ENCODE data around the gene VSX2. TPM values are rescaled to one million over a fixed set of nuclear protein-coding genes. Genes with fewer than 3 reads are reported as not detected.

The VSX2 gene
- total RNA-seq, 2 donors from 2014 or later, result not detected

DNA sequence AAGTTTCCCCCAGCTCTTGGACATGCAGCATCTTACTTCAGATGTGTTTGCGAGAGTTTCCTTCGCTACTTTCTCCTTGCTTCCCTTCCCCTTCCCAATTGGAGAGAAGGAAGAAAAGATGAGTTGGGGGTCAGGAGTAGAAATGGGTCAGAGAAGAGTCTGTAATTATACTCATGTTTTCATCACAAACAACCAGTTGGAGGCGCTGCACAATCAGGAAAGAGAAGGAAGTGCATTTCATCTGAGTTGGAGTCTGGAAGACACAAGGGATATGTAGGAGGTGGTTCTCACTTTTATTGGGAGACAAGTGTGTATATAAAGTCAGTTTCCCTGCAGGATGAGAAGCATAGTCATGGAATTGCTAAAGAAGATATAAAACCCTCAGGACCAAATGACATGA, 31.3 kb upstream of the VSX2 start:
- no peak overlapping the region for H3K27ac ChIP-seq
- peaks cover 3% of the 10 kb centered on the region for H3K36me3 ChIP-seq
- H3K9me3 ChIP-seq, result no peaks in the 10 kb centered on the region
- DNase-seq (ENCODE audit: low spot score), result no peak
- H3K27me3 ChIP-seq (replicated peaks; ENCODE audit: insufficient read depth), result no peaks in the 10 kb centered on the region
- H3K4me3 ChIP-seq, result no peak overlapping the region
- H3K4me1 ChIP-seq (ENCODE audit: control insufficient read depth in 1 of 2, low read depth in 2 of 2), result no peaks in the 10 kb centered on the region
- TF ChIP-seq, protein P1, sequence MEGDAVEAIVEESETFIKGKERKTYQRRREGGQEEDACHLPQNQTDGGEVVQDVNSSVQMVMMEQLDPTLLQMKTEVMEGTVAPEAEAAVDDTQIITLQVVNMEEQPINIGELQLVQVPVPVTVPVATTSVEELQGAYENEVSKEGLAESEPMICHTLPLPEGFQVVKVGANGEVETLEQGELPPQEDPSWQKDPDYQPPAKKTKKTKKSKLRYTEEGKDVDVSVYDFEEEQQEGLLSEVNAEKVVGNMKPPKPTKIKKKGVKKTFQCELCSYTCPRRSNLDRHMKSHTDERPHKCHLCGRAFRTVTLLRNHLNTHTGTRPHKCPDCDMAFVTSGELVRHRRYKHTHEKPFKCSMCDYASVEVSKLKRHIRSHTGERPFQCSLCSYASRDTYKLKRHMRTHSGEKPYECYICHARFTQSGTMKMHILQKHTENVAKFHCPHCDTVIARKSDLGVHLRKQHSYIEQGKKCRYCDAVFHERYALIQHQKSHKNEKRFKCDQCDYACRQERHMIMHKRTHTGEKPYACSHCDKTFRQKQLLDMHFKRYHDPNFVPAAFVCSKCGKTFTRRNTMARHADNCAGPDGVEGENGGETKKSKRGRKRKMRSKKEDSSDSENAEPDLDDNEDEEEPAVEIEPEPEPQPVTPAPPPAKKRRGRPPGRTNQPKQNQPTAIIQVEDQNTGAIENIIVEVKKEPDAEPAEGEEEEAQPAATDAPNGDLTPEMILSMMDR (IDR thresholded peaks at IDR 0.05), result no peak
- no peak for ATAC-seq (ENCODE audit: insufficient number of reproducible peaks, low FRiP score, low read depth)

DNA sequence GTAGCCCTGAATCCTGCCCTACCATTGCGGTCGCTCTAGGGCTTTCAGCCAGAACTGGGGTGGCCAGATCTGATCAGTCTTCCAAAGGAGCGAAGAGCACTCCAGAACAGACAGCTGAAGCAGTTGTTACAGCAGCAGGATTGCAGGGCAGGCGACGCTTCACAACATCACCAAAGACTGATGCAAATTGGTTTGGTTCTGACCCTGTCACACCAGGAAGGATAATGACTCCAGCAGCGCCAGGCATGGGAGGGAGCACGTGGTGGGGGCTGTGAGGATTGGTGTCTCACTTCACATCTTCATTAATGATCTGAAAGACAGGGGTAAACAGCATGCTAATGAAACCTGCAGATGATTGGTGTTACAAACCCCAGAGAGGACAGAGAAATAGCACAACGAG, 30.6 kb upstream of the VSX2 start:
- DNase-seq (ENCODE audit: low spot score) (no peak), ATAC-seq (ENCODE audit: insufficient number of reproducible peaks, low FRiP score, low read depth) (no peak)
- no peak overlapping the region for H3K27ac ChIP-seq
- no peaks in the 10 kb centered on the region for H3K4me1 ChIP-seq (ENCODE audit: control insufficient read depth in 1 of 2, low read depth in 2 of 2)
- H3K4me3 ChIP-seq, result no peak overlapping the region
- no peaks in the 10 kb centered on the region for H3K9me3 ChIP-seq
- H3K27me3 ChIP-seq (replicated peaks; ENCODE audit: insufficient read depth), result no peaks in the 10 kb centered on the region
- no peaks in the 10 kb centered on the region for H3K36me3 ChIP-seq
- TF ChIP-seq, protein P1 (IDR thresholded peaks at IDR 0.05), result no peak

- H3K9me3 ChIP-seq, result no peaks in the 10 kb centered on the region
- no peak overlapping the region for H3K27ac ChIP-seq
- TF ChIP-seq, protein P1 (IDR thresholded peaks at IDR 0.05), result no peak
- no peak overlapping the region for H3K4me3 ChIP-seq
- DNase-seq (ENCODE audit: low spot score) (no peak), ATAC-seq (ENCODE audit: insufficient number of reproducible peaks, low FRiP score, low read depth) (no peak)
- H3K36me3 ChIP-seq, result no peaks in the 10 kb centered on the region
- no peaks in the 10 kb centered on the region for H3K27me3 ChIP-seq (replicated peaks; ENCODE audit: insufficient read depth)
- H3K4me1 ChIP-seq (ENCODE audit: control insufficient read depth in 1 of 2, low read depth in 2 of 2), result no peaks in the 10 kb centered on the region
Measured at GRCh38 chr14:74211945-74212580, 27.2 kb upstream of the VSX2 start.

DNA sequence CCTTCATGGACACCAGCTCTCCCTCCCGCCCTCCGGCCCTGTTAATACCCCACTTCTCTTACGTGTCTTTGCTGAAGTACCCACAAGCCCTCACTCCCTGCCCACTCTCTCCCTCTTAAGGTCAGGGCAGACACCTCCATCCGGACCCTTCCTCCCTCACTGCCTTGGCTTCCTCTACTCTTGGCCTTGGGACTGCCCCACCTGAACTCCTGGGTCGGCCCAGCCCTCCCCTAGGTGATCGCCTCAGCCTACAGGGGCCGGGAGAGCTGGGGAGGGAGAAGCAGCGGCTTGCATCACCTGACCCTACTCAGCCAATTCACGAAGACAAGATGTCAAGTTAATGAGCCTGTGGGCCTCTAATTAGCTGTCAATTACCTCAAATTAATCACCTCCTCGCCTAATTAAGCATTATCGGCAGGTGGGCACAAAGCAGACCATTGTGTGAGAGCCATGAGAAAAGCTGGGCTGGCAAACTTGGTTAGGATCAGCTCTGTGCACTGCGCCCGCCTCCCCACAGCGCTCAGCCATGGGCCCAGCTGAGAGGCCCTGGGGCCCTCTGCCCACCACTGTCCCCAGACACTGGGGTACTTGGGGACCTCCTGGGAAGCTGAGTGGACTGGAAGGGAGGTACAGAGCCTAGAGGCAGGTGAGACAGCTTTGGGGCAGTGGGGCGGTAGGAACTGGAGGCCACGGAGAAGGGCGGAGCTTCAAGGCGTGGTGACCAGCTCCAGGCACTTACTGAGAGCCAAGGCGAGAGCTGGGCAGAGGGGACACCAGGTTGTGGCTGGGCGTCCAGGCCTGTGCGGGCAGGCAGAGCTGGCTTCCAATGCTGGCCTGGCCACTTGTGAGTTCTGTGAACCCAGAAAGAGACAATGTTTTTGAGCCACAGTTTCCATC, 25.1 kb upstream of the VSX2 start:
- Histone ChIP-seq H3K9me3 (no peaks in the 10 kb centered on the region), H3K27me3 (replicated peaks; ENCODE audit: insufficient read depth) (no peaks in the 10 kb centered on the region), H3K4me3 (no peak overlapping the region), H3K4me1 (ENCODE audit: control insufficient read depth in 1 of 2, low read depth in 2 of 2) (peaks cover 4 to 14% of the 10 kb centered on the region in 2 donors), H3K27ac (no peak overlapping the region), H3K36me3 (no peaks in the 10 kb centered on the region)
- ATAC-seq (ENCODE audit: insufficient number of reproducible peaks, low FRiP score, low read depth) (no peak), DNase-seq (ENCODE audit: low spot score) (no peak)
- TF ChIP-seq, protein P1 (IDR thresholded peaks at IDR 0.05), result no peak

- no peaks in the 10 kb centered on the region for H3K9me3 ChIP-seq
- H3K4me1 ChIP-seq (ENCODE audit: control insufficient read depth in 1 of 2, low read depth in 2 of 2), result peaks cover 4 to 14% of the 10 kb centered on the region in 2 donors
- H3K4me3 ChIP-seq, result no peak overlapping the region
- H3K27ac ChIP-seq, result no peak overlapping the region
- TF ChIP-seq, protein P1 (IDR thresholded peaks at IDR 0.05), result no peak
- H3K27me3 ChIP-seq (replicated peaks; ENCODE audit: insufficient read depth), result no peaks in the 10 kb centered on the region
- DNase-seq (ENCODE audit: low spot score) (no peak), ATAC-seq (ENCODE audit: insufficient number of reproducible peaks, low FRiP score, low read depth) (no peak)
- H3K36me3 ChIP-seq, result no peaks in the 10 kb centered on the region
Measured at GRCh38 chr14:74216671-74217070, 22.6 kb upstream of the VSX2 start.

Measured in thoracic aorta (tissue), 2 donors.